Measurements from ENCODE around the gene NINJ1.

The NINJ1 gene

DNA sequence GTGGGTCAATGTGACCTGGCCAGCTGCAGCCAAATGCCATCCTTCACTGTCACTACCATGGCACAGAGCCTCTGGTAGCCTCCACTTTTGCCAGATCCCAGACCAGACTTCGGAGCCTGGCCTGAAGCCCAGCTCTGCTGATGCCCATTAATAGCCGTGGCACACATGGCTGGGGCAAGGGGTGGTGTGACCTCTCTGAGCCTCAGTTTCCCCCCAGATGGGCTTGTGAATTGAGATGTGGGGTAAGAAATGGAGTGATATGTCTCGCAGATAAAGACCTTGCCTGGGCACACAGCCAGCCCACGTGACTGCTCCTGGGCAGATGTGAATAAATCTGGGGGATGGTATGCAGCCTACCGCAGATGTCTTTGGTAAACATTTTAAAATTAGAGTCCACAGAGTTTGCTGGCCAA is 61.7 kb downstream of the NINJ1 start:
- TF ChIP-seq, protein P1, sequence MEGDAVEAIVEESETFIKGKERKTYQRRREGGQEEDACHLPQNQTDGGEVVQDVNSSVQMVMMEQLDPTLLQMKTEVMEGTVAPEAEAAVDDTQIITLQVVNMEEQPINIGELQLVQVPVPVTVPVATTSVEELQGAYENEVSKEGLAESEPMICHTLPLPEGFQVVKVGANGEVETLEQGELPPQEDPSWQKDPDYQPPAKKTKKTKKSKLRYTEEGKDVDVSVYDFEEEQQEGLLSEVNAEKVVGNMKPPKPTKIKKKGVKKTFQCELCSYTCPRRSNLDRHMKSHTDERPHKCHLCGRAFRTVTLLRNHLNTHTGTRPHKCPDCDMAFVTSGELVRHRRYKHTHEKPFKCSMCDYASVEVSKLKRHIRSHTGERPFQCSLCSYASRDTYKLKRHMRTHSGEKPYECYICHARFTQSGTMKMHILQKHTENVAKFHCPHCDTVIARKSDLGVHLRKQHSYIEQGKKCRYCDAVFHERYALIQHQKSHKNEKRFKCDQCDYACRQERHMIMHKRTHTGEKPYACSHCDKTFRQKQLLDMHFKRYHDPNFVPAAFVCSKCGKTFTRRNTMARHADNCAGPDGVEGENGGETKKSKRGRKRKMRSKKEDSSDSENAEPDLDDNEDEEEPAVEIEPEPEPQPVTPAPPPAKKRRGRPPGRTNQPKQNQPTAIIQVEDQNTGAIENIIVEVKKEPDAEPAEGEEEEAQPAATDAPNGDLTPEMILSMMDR (IDR thresholded peaks at IDR 0.05; ENCODE audit: low read depth, low read length) = no peak
- H3K4me3 ChIP-seq (ENCODE audit: low read depth, low read length) = no peak overlapping the region
